MM.1S (cell line): ENCODE results near the gene IFT22.
A peak's percentile ranks its signal among the peaks of the same experiment; 100 is the strongest.

Experiments used
- DNase-seq: peaks from one replicate; pipeline ENCODE4 v3.0.0-alpha.2; 2015
- H2AFZ ChIP-seq: fragments of 300-600 bp; sonication (generic); 2 replicates; pipeline ENCODE4 v1.6.0; 2016; ENCODE audit warnings: antibody characterized with exemption, low read length
- H3F3A ChIP-seq: fragments of 300-600 bp; sonication (generic); 2 replicates; pipeline ENCODE4 v1.6.1; 2016; ENCODE audit warnings: mild to moderate bottlenecking, antibody characterized with exemption, low read length, moderate library complexity, mixed read lengths; ENCODE audit not compliant: insufficient read depth
- H3K27ac ChIP-seq: fragments of 300-600 bp; sonication (generic); 2 replicates; pipeline ENCODE4 v1.5.1; 2016; ENCODE audit warnings: mild to moderate bottlenecking, low read length
- H3K27me3 ChIP-seq: fragments of 300-600 bp; sonication (generic); replicated peaks from 2 replicates; pipeline ENCODE4 v1.6.0; 2016; ENCODE audit warnings: low read length; ENCODE audit not compliant: insufficient read depth
- H3K36me3 ChIP-seq: fragments of 300-600 bp; sonication (generic); replicated peaks from 2 replicates; pipeline ENCODE4 v1.6.1; 2016; ENCODE audit warnings: mild to moderate bottlenecking, low read length, mixed read lengths; ENCODE audit not compliant: insufficient read depth
- H3K4me1 ChIP-seq: fragments of 300-600 bp; sonication (generic); 2 replicates; pipeline ENCODE4 v1.6.1; 2016; ENCODE audit warnings: low read length, mixed read lengths
- H3K4me2 ChIP-seq: fragments of 300-600 bp; sonication (generic); 2 replicates; pipeline ENCODE4 v1.6.0; 2016; ENCODE audit warnings: low read depth, low read length
- H3K4me3 ChIP-seq: fragments of 300-600 bp; sonication (generic); 2 replicates; pipeline ENCODE4 v1.5.1; 2016; ENCODE audit warnings: low read length, mixed read lengths
- H3K79me2 ChIP-seq: fragments of 300-600 bp; sonication (generic); 2 replicates; pipeline ENCODE4 v1.6.1; 2016; ENCODE audit warnings: mixed run types, low read length, mixed read lengths
- H3K9ac ChIP-seq: fragments of 300-600 bp; sonication (generic); 2 replicates; pipeline ENCODE4 v1.6.1; 2016; ENCODE audit warnings: low read length, mixed read lengths
- H3K9me2 ChIP-seq: fragments of 300-600 bp; sonication (generic); replicated peaks from 2 replicates; pipeline ENCODE4 v1.6.1; 2016; ENCODE audit warnings: mild to moderate bottlenecking, low read length, mixed read lengths; ENCODE audit not compliant: insufficient read depth
- H3K9me3 ChIP-seq: fragments of 300-600 bp; sonication (generic); replicated peaks from 2 replicates; pipeline ENCODE4 v1.6.1; 2016; ENCODE audit warnings: mild to moderate bottlenecking, low read length, mixed read lengths; ENCODE audit not compliant: insufficient read depth
- H4K20me1 ChIP-seq: fragments of 300-600 bp; sonication (generic); 2 replicates; pipeline ENCODE4 v1.6.1; 2016; ENCODE audit warnings: mild to moderate bottlenecking, low read length, moderate library complexity, mixed read lengths; ENCODE audit not compliant: insufficient read depth
- EZH2 ChIP-seq: fragments of 300-600 bp; sonication (generic); optimal IDR thresholded peaks from 2 replicates; pipeline ENCODE3; 2017; ENCODE audit warnings: low read depth, mild to moderate bottlenecking, antibody characterized with exemption, low read length, mixed read lengths
- EZH2phosphoT487 ChIP-seq: fragments of 300-600 bp; sonication (generic); IDR thresholded peaks from 2 replicates; pipeline ENCODE4 v1.6.1; 2018; ENCODE audit warnings: antibody characterized with exemption, low read length
- TF ChIP-seq, protein P1 (sequence below): fragments of 300-600 bp; sonication (generic); IDR thresholded peaks from 2 replicates; pipeline ENCODE4 v1.5.1; 2016; ENCODE audit warnings: antibody characterized with exemption, low read length, mixed read lengths

Gene IFT22

DNA sequence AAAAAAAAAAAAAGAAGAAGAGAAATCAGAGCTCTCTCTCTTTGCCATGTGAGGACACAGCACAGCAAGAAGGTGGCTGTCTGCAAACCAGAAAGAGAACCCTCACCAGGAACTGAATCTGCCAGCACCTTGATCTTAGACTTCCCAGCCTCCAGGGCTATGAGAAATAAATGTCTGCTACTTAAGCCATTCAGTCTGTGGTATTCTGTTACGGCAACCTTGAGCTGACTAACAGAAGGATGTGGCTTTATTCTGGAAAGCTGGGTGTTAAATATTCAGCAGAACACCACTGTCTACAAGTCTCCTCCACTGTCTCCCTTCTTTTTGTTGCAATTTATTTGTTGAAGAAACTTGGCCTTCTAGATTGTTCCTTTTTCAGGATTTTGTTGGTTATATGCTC lies 46.1 kb upstream of the IFT22 start:
- no peaks in the 10 kb centered on the region for H3K9me2 ChIP-seq
- DNase-seq = no peak
- no peaks in the 10 kb centered on the region for H3K9me3 ChIP-seq
- H3K79me2 ChIP-seq = no peaks in the 10 kb centered on the region
- TF ChIP-seq EZH2phosphoT487 (no peak), EZH2 (no peak)
- H3K36me3 ChIP-seq = no peaks in the 10 kb centered on the region
- H2AFZ ChIP-seq = no peak overlapping the region
- no peak overlapping the region for H3K4me3 ChIP-seq
- no peaks in the 10 kb centered on the region for H4K20me1 ChIP-seq
- H3K4me1 ChIP-seq = no peaks in the 10 kb centered on the region
- no peak overlapping the region for H3K27ac ChIP-seq
- H3F3A ChIP-seq = no peaks in the 10 kb centered on the region
- H3K9ac ChIP-seq = no peak overlapping the region
- no peak overlapping the region for H3K4me2 ChIP-seq
- peaks cover 84% of the 10 kb centered on the region for H3K27me3 ChIP-seq

DNA sequence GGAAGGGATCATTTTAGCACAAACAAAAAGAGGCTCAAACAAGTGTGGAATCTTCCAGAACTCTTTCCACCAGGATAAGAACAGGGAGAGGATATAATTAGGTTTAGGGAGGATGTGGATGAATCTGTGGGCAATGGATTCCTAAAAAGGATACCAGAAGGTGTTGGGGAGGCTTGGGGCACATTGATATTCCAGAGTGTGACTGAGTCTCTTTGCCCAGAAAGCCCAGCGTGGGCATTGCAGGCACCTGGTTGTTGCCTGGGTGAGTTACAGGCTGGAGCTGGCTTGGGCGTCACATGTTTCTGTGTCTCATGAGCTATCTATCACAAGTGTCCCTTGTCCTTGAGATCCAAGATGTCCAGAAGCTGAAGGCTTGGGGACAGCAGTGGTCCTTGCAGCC lies 44.3 kb upstream of the IFT22 start:
- Histone ChIP-seq H3K4me1 (no peaks in the 10 kb centered on the region), H3K4me3 (no peak overlapping the region), H3F3A (no peaks in the 10 kb centered on the region), H3K9me3 (no peaks in the 10 kb centered on the region), H3K79me2 (no peaks in the 10 kb centered on the region), H3K27ac (no peak overlapping the region), H3K36me3 (no peaks in the 10 kb centered on the region), H4K20me1 (no peaks in the 10 kb centered on the region), H3K27me3 (peaks cover 76% of the 10 kb centered on the region), H3K9me2 (no peaks in the 10 kb centered on the region), H3K9ac (no peak overlapping the region), H2AFZ (no peak overlapping the region), H3K4me2 (no peak overlapping the region)
- no peak for DNase-seq
- TF ChIP-seq EZH2 = no peak

DNA sequence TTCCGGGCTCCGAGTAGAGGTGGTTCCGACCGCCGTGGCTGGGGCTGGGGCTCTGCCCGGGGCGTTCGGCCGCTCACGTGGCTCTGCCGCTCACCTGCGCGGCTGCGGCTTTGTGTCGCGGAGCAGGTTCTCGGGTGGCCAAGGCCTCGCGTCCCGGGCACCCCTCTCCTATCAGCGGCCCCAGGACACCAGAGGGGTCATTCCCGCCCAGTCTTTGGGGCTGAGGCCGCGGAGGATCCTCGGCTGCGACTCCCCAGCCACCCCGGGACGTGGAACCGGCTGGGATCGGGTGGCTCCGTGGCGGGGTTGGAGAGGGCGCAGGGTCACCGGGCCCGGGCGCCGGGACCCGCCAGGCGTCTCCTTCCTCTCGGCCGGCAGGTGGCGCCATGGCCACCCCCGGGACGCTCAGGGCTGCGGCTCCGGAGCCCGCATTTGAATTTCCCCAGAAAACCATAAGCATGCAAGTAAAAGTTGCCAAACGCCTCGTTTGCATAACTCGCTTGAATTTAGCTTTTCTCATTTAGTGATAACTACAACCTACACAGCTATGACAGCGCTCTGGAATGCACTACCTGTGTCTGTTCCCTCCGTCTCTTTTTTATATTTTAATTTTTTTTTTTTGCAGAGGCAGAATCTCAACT lies 42.2 kb upstream of the IFT22 start:
- DNase-seq = peak; percentile 57
- Histone ChIP-seq H3K4me2 (peak overlapping the region; percentile 65; the same call in 1 of the 2 replicates), H3K27ac (no peak overlapping the region), H3K9me2 (no peaks in the 10 kb centered on the region), H3F3A (no peaks in the 10 kb centered on the region), H3K9me3 (no peaks in the 10 kb centered on the region), H3K79me2 (no peaks in the 10 kb centered on the region), H3K36me3 (no peaks in the 10 kb centered on the region), H3K9ac (no peak overlapping the region), H4K20me1 (no peaks in the 10 kb centered on the region), H3K4me3 (no peak overlapping the region), H3K27me3 (peaks cover 64% of the 10 kb centered on the region), H2AFZ (no peak overlapping the region), H3K4me1 (no peaks in the 10 kb centered on the region)
- no peak for TF ChIP-seq EZH2phosphoT487
- TF ChIP-seq EZH2 = no peak
- TF ChIP-seq, protein P1, sequence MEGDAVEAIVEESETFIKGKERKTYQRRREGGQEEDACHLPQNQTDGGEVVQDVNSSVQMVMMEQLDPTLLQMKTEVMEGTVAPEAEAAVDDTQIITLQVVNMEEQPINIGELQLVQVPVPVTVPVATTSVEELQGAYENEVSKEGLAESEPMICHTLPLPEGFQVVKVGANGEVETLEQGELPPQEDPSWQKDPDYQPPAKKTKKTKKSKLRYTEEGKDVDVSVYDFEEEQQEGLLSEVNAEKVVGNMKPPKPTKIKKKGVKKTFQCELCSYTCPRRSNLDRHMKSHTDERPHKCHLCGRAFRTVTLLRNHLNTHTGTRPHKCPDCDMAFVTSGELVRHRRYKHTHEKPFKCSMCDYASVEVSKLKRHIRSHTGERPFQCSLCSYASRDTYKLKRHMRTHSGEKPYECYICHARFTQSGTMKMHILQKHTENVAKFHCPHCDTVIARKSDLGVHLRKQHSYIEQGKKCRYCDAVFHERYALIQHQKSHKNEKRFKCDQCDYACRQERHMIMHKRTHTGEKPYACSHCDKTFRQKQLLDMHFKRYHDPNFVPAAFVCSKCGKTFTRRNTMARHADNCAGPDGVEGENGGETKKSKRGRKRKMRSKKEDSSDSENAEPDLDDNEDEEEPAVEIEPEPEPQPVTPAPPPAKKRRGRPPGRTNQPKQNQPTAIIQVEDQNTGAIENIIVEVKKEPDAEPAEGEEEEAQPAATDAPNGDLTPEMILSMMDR = peak; percentile 72

DNA sequence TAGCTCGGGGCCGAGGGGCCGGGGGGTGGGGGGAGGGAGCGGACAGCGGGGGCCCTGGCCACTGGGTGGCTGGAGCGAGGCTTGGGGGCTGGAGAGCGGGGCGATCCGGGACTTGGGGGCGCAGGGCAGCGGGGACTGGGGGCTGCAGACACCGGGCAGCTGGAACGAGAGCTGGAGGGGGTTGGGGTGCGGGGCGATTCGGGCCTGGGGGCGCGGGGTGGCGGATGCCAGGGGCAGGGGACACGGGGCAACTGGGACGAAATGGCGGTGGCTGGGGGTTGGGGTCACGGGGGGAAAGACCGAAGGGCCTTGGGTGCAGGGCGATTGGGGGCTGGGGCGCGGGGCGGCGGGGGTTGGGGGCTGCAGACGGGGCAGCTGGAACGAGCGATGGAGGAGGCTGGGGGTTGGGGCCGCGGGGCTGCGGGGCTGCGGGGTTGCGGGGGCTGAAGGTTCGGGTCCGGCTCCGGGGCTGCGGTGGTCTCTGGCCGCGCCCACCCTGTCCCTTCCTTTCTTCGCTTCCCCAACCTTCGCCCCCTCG lies 41.7 kb upstream of the IFT22 start:
- Histone ChIP-seq H3K79me2 (no peaks in the 10 kb centered on the region), H3K9ac (no peak overlapping the region), H3K27ac (no peak overlapping the region), H3K4me1 (no peaks in the 10 kb centered on the region), H3K4me2 (no peak overlapping the region), H3K27me3 (peaks cover 58% of the 10 kb centered on the region), H3K9me3 (no peaks in the 10 kb centered on the region), H3K9me2 (no peaks in the 10 kb centered on the region), H3K4me3 (no peak overlapping the region), H4K20me1 (no peaks in the 10 kb centered on the region), H2AFZ (no peak overlapping the region), H3F3A (no peaks in the 10 kb centered on the region), H3K36me3 (no peaks in the 10 kb centered on the region)
- no peak for TF ChIP-seq EZH2
- TF ChIP-seq, protein P1 = no peak
- DNase-seq = no peak
